Gastroesophageal sphincter (tissue), 3 donors: ENCODE results near the gene NOTCH4.

Experiments
- CTCF ChIP-seq, 4 experiments: fragments of 200-600 bp in 2 of 4; fragments of 450-650 bp in 2 of 4; sonication (generic) in 1 of 4; IDR thresholded peaks; one replicate each; pipeline ENCODE4 v1.5.1; 2017 to 2019; ENCODE audit warnings: antibody characterized with exemption in 4 of 4, mild to moderate bottlenecking in 2 of 4, moderate library complexity in 2 of 4
- POLR2A ChIP-seq, 2 donors: fragments of 450-650 bp; IDR thresholded peaks; one replicate each; pipeline ENCODE4 v1.6.1; 2017; ENCODE audit warnings: antibody characterized with exemption in 2 of 2, mild to moderate bottlenecking in 2 of 2, moderate library complexity in 1 of 2
- POLR2AphosphoS5 ChIP-seq: sonication (generic); formaldehyde crosslinking; IDR thresholded peaks from one replicate; pipeline ENCODE4 v1.6.1; 2017; ENCODE audit warnings: antibody characterized with exemption

- TF ChIP-seq CTCF (IDR thresholded peaks at IDR 0.05) = no peak
- no peak for TF ChIP-seq POLR2A (IDR thresholded peaks at IDR 0.05)
- TF ChIP-seq POLR2AphosphoS5 = no peak
Measured at GRCh38 chr6:32222333-32223230, 1.3 kb downstream of the NOTCH4 start.
